ENCODE results near the gene PPHLN1. TPM values are rescaled to one million over a fixed set of nuclear protein-coding genes. Genes with fewer than 3 reads are reported as not detected.

PPHLN1 gene
- total and polyA plus RNA-seq, 2 of the 8 experiments (the other 6 are each of a cell fraction or from before 2014, with no cell fraction given) = 34.3 to 71.6 TPM

DNA sequence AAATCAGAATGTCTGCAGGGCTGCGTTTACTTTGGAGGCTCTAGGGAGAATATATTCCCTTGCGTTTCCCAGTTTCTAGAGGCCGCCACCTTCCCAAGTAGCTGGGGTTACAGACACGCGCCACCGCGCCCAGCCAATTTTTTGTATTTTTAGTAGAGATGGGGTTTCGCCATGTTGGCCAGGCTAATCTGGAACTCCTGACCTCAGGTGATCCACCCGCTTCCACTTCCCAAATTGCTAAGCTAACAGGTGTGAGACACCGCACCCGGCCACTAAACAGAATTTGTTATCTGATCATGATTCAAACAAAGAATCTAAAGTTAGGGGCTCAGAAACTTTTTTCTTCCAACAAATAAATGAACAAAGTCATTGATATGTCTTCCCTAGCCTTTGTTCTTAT, 114.6 kb downstream of the PPHLN1 start:
- POLR2A ChIA-PET (ENCODE audit: partially characterized antibody) = interaction anchor here (1.0 kb wide), 1 partner anchor 42 kb away, joined by 3 read pairs; no protein-coding TSS in a partner anchor
- no peak overlapping the region for H4K91ac ChIP-seq (replicated peaks; ENCODE audit: insufficient read length, low read length)
- no peaks in the 10 kb centered on the region for H4K20me1 ChIP-seq (replicated peaks in 1 of 2; ENCODE audit: control insufficient read depth in 1 of 2, insufficient read depth in 2 of 2, low read length in 2 of 2)
- H3K27me3 ChIP-seq (replicated peaks in 1 of 4; ENCODE audit: control insufficient read depth in 3 of 4, extremely low read depth in 1 of 4, insufficient read depth in 3 of 4, low read length in 3 of 4) = no peaks in the 10 kb centered on the region
- H3K4me1 ChIP-seq (replicated peaks in 1 of 4; ENCODE audit: control insufficient read depth in 3 of 4, insufficient read depth in 4 of 4, low read length in 3 of 4) = peaks cover 0 to 10% (median 3%) of the 10 kb centered on the region in 4 experiments; a peak in 3 of 7 replicates
- H2BK20ac ChIP-seq (ENCODE audit: low read length) = no peak overlapping the region
- WGBS, 2 experiments (ENCODE audit: extremely low coverage in 1 of 2, insufficient coverage in 1 of 2, insufficient read length in 1 of 2, insufficient replicate concordance in 2 of 2, low coverage in 1 of 2, low lambda C conversion rate in 2 of 2, missing lambda C conversion rate in 1 of 2) = 94% methylated on average over 11 of the region's 11 CpGs; no CpG with 5 or more reads in 1 of the 2 experiments
- CTCF ChIA-PET (ENCODE audit: partially characterized antibody) = no interaction called here
- no peak overlapping the region for H2BK12ac ChIP-seq (ENCODE audit: low read depth, low read length)
- H3K9me3 ChIP-seq (ENCODE audit: insufficient read depth in 2 of 2, low read depth in 1 of 2, low read length in 1 of 2) = no peaks in the 10 kb centered on the region; a peak in 1 of 4 replicates
- H3K4me2 ChIP-seq (ENCODE audit: insufficient read depth in 1 of 2, low read depth in 2 of 2, low read length in 2 of 2) = no peak overlapping the region
- no peak overlapping the region for H3K27ac ChIP-seq (ENCODE audit: low read depth, low read length)
- no peak overlapping the region for H3K56ac ChIP-seq (replicated peaks; ENCODE audit: insufficient read length, low read depth, low read length)
- H3K79me2 ChIP-seq (ENCODE audit: control insufficient read depth in 1 of 2, insufficient read depth in 2 of 2, low read length in 2 of 2) = no peaks in the 10 kb centered on the region
- no peak overlapping the region for H2AFZ ChIP-seq (ENCODE audit: low read length)
- no peak overlapping the region for H2BK5ac ChIP-seq (ENCODE audit: low read depth, low read length)
- DNase-seq (ENCODE audit: low read depth in 1 of 2, low spot score in 2 of 2) (peak in 1 of 2 experiments; percentile 36), FAIRE-seq (no peak)
- H4K5ac ChIP-seq (ENCODE audit: insufficient read length, low read depth, low read length) = no peak overlapping the region
- no peak overlapping the region for H2BK120ac ChIP-seq (replicated peaks; ENCODE audit: low read depth, low read length)
- H3K79me1 ChIP-seq (ENCODE audit: low read depth, low read length) = no peaks in the 10 kb centered on the region
- H3K23me2 ChIP-seq (ENCODE audit: low read depth, low read length) = no peaks in the 10 kb centered on the region
- H2AK5ac ChIP-seq (ENCODE audit: low read depth, low read length) = no peak overlapping the region
- H2BK15ac ChIP-seq (ENCODE audit: low read length) = no peak overlapping the region
- no peak overlapping the region for H3K4ac ChIP-seq (replicated peaks; ENCODE audit: insufficient read length, low read depth, low read length)
- H4K8ac ChIP-seq (ENCODE audit: extremely low read depth, insufficient read depth, low read length) = no peak overlapping the region
- no peak overlapping the region for H3K9ac ChIP-seq (replicated peaks in 1 of 4; ENCODE audit: extremely low read depth in 1 of 4, low read depth in 3 of 4, low read length in 3 of 4)
- no peak overlapping the region for H3K23ac ChIP-seq (ENCODE audit: insufficient read length)
- no peak overlapping the region for H3K18ac ChIP-seq (ENCODE audit: extremely low read depth, low read length)
- peaks cover 0 to 10% (median 0%) of the 10 kb centered on the region in 4 experiments; a peak in 2 of 8 replicates for H3K36me3 ChIP-seq (ENCODE audit: control insufficient read depth in 2 of 4, insufficient read depth in 4 of 4, low read length in 3 of 4)
- TF ChIP-seq RFX5 (IDR thresholded peaks at IDR 0.05; ENCODE audit: borderline replicate concordance, low read depth, low read length) = no peak
- TF ChIP-seq CBX8 (IDR thresholded peaks at IDR 0.05; ENCODE audit: borderline replicate concordance, low read depth, low read length) = no peak
- TF ChIP-seq KDM5A (IDR thresholded peaks at IDR 0.05; ENCODE audit: low read length) = no peak
- TF ChIP-seq EP300 (IDR thresholded peaks at IDR 0.05; ENCODE audit: borderline replicate concordance in 1 of 2, low read depth in 2 of 2, low read length in 2 of 2) = no peak
- no peak for TF ChIP-seq POLR2AphosphoS5 (IDR thresholded peaks at IDR 0.05; ENCODE audit: low read depth, low read length)
- TF ChIP-seq, protein P1, sequence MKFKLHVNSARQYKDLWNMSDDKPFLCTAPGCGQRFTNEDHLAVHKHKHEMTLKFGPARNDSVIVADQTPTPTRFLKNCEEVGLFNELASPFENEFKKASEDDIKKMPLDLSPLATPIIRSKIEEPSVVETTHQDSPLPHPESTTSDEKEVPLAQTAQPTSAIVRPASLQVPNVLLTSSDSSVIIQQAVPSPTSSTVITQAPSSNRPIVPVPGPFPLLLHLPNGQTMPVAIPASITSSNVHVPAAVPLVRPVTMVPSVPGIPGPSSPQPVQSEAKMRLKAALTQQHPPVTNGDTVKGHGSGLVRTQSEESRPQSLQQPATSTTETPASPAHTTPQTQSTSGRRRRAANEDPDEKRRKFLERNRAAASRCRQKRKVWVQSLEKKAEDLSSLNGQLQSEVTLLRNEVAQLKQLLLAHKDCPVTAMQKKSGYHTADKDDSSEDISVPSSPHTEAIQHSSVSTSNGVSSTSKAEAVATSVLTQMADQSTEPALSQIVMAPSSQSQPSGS (IDR thresholded peaks at IDR 0.05; ENCODE audit: low read length) = no peak
- TF ChIP-seq SAP30 (IDR thresholded peaks at IDR 0.05; ENCODE audit: insufficient read depth, insufficient replicate concordance, low read length) = no peak
- no peak for TF ChIP-seq CBX5 (IDR thresholded peaks at IDR 0.05; ENCODE audit: low read depth, low read length)
- H3K4me3 ChIP-seq (ENCODE audit: extremely low read depth in 1 of 4, insufficient read depth in 2 of 4, low read depth in 3 of 4, low read length in 4 of 4) = no peak overlapping the region
- H3K14ac ChIP-seq (ENCODE audit: insufficient read length) = no peak overlapping the region

Data from H1 (cell line).